ENCODE measurements around the gene YWHAE. TPM values are rescaled to one million over a fixed set of nuclear protein-coding genes. Genes with fewer than 3 reads are reported as not detected.

YWHAE gene
- total RNA-seq, 1 experiment from 2014 or later, result 956 TPM

DNA sequence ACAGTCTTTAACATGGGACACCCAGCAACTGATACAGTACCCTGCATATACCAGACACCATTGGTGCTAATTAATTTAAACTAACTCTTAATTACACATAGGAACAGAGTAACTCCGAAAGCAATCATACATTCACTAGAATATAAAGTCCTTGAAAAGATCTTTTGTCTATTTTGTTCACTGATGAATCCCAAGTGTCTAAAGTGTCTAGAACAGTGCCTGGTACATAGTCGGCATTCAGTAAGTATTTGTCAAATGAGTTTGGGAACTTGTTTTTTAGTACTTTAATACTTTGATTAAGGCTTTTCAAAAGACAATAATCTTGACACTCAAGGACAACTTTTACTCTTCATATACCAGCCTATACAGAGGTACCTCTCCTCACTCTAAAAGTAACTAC lies 13.8 kb downstream of the YWHAE start:
- TF ChIP-seq, protein P1, sequence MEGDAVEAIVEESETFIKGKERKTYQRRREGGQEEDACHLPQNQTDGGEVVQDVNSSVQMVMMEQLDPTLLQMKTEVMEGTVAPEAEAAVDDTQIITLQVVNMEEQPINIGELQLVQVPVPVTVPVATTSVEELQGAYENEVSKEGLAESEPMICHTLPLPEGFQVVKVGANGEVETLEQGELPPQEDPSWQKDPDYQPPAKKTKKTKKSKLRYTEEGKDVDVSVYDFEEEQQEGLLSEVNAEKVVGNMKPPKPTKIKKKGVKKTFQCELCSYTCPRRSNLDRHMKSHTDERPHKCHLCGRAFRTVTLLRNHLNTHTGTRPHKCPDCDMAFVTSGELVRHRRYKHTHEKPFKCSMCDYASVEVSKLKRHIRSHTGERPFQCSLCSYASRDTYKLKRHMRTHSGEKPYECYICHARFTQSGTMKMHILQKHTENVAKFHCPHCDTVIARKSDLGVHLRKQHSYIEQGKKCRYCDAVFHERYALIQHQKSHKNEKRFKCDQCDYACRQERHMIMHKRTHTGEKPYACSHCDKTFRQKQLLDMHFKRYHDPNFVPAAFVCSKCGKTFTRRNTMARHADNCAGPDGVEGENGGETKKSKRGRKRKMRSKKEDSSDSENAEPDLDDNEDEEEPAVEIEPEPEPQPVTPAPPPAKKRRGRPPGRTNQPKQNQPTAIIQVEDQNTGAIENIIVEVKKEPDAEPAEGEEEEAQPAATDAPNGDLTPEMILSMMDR (IDR thresholded peaks at IDR 0.05; ENCODE audit: insufficient read depth in 1 of 2, low read depth in 1 of 2, low read length in 1 of 2, severe bottlenecking in 1 of 2, unreplicated experiment in 1 of 2), result no peak
- Mint-ChIP-seq H3K9me3 (ENCODE audit: unreplicated experiment) (no peaks in the 10 kb centered on the region), H3K27ac (ENCODE audit: unreplicated experiment) (no peak overlapping the region), H3K4me1 (ENCODE audit: low read depth, unreplicated experiment) (peaks cover 29% of the 10 kb centered on the region), H3K36me3 (ENCODE audit: insufficient read depth, unreplicated experiment) (peaks cover 79% of the 10 kb centered on the region), H3K27me3 (ENCODE audit: insufficient read depth, unreplicated experiment) (no peaks in the 10 kb centered on the region), H3K4me3 (ENCODE audit: unreplicated experiment) (no peak overlapping the region)
- Histone ChIP-seq H3K9me3 (no peaks in the 10 kb centered on the region), H3K4me3 (ENCODE audit: low read depth, low read length) (no peak overlapping the region), H3K27me3 (replicated peaks; ENCODE audit: control insufficient read depth, insufficient read depth, low read length) (no peaks in the 10 kb centered on the region), H3K4me1 (peaks cover 33% of the 10 kb centered on the region), H3K36me3 (ENCODE audit: control insufficient read depth, insufficient read depth, low read length) (no peaks in the 10 kb centered on the region; the same call in 1 of the 2 replicates)
- POLR2A ChIA-PET, result no interaction called here
- CTCF ChIA-PET, result interaction anchor here (0.8 kb wide), 1 partner anchor 21 kb away, joined by 8 read pairs; no protein-coding TSS in a partner anchor
- intact Hi-C loops (cut with micrococcal nuclease; ENCODE audit: unreplicated experiment), result no loop called here
- DNase-seq, result no peak
- BruUV-seq (replicated peaks), result no TSS peak

DNA sequence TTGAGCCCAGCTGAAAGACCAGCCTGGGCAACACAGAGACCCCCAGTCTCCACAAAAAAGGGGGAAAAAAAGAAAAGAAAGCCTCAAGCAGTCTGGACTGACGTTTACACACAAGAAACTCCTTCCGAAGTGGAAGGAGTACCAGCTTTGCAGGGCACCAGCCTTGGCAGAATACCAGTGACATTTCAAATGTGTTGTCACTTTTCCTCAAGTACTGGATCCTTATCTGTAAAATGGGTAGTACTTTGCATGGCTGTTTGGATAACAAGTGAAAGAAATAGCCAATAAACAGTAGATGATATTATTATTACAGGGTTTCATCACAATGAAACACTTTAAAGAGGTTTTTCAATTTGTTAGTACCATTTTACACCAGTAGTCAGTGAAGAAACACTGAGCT lies 14.2 kb downstream of the YWHAE start:
- CTCF ChIA-PET, result interaction anchor here (0.8 kb wide), 1 partner anchor 20 kb away, joined by 8 read pairs; no protein-coding TSS in a partner anchor
- no peak overlapping the region for H3K27ac Mint-ChIP-seq (ENCODE audit: unreplicated experiment)

DNA sequence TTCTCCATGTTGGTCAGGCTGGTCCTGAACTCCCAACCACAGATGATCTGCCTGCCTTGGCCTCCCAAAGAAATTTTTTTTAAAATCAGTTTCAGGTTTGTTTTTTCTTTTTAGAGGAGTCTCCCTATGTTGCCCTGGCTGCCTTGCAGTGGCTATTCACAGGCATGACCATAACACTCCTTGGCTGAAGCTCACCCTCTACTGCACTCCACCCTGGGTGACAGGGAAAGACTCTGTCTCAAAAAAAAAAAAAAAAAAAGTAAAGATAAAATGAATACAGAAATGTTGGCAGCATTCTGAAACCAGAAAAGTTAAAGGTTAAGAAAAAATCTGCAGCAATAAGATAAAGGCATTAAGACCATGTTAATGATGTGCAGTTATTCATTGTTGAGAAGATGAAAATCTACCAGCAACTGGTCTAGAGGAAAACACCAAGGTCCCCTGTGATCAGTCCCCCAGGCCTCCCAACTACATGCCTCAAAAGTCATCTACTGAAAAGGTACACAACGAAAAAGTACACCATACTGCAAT lies 15.1 kb downstream of the YWHAE start:
- no peaks in the 10 kb centered on the region for H3K9me3 ChIP-seq
- H3K36me3 ChIP-seq (ENCODE audit: control insufficient read depth, insufficient read depth, low read length), result no peaks in the 10 kb centered on the region; the same call in 1 of the 2 replicates
- POLR2A ChIA-PET, result no interaction called here
- no peak overlapping the region for H3K4me3 ChIP-seq (ENCODE audit: low read depth, low read length)
- DNase-seq, result no peak
- Mint-ChIP-seq H3K4me3 (ENCODE audit: unreplicated experiment) (no peak overlapping the region), H3K27ac (ENCODE audit: unreplicated experiment) (no peak overlapping the region), H3K27me3 (ENCODE audit: insufficient read depth, unreplicated experiment) (no peaks in the 10 kb centered on the region), H3K9me3 (ENCODE audit: unreplicated experiment) (no peaks in the 10 kb centered on the region), H3K4me1 (ENCODE audit: low read depth, unreplicated experiment) (peaks cover 27% of the 10 kb centered on the region), H3K36me3 (ENCODE audit: insufficient read depth, unreplicated experiment) (peaks cover 78% of the 10 kb centered on the region)
- CTCF ChIA-PET, result no interaction called here
- TF ChIP-seq, protein P1 (IDR thresholded peaks at IDR 0.05; ENCODE audit: insufficient read depth in 1 of 2, low read depth in 1 of 2, low read length in 1 of 2, severe bottlenecking in 1 of 2, unreplicated experiment in 1 of 2), result no peak
- BruUV-seq (replicated peaks), result no TSS peak
- peaks cover 30% of the 10 kb centered on the region for H3K4me1 ChIP-seq
- intact Hi-C loops (cut with micrococcal nuclease; ENCODE audit: unreplicated experiment), result no loop called here
- H3K27me3 ChIP-seq (replicated peaks; ENCODE audit: control insufficient read depth, insufficient read depth, low read length), result no peaks in the 10 kb centered on the region

More for the DNA sequence above, 14.2 kb downstream of the YWHAE start:
- Mint-ChIP-seq H3K27me3 (ENCODE audit: insufficient read depth, unreplicated experiment) (no peaks in the 10 kb centered on the region), H3K4me3 (ENCODE audit: unreplicated experiment) (no peak overlapping the region), H3K36me3 (ENCODE audit: insufficient read depth, unreplicated experiment) (peaks cover 80% of the 10 kb centered on the region), H3K9me3 (ENCODE audit: unreplicated experiment) (no peaks in the 10 kb centered on the region), H3K4me1 (ENCODE audit: low read depth, unreplicated experiment) (peaks cover 29% of the 10 kb centered on the region)
- no peak for DNase-seq
- Histone ChIP-seq H3K4me3 (ENCODE audit: low read depth, low read length) (no peak overlapping the region), H3K9me3 (no peaks in the 10 kb centered on the region), H3K4me1 (peaks cover 30% of the 10 kb centered on the region), H3K27me3 (replicated peaks; ENCODE audit: control insufficient read depth, insufficient read depth, low read length) (no peaks in the 10 kb centered on the region), H3K36me3 (ENCODE audit: control insufficient read depth, insufficient read depth, low read length) (no peaks in the 10 kb centered on the region; the same call in 1 of the 2 replicates)
- TF ChIP-seq, protein P1 (IDR thresholded peaks at IDR 0.05; ENCODE audit: insufficient read depth in 1 of 2, low read depth in 1 of 2, low read length in 1 of 2, severe bottlenecking in 1 of 2, unreplicated experiment in 1 of 2), result no peak
- BruUV-seq (replicated peaks), result no TSS peak
- intact Hi-C loops (cut with micrococcal nuclease; ENCODE audit: unreplicated experiment), result no loop called here
- POLR2A ChIA-PET, result no interaction called here
